Body of pancreas (tissue), 4 donors: ENCODE results near the gene HNRNPR.

Experiments
- POLR2A ChIP-seq, 3 donors: fragments of 450-650 bp; IDR thresholded peaks; one replicate each; pipeline ENCODE4 v1.6.1; 2016; ENCODE audit warnings: antibody characterized with exemption in 3 of 3, mild to moderate bottlenecking in 2 of 3
- TF ChIP-seq, protein P1 (sequence below), 7 experiments: fragments of 450-650 bp in 4 of 7; fragments of 200-600 bp in 3 of 7; sonication (generic) in 3 of 7; IDR thresholded peaks; one replicate each; pipeline ENCODE4 v1.5.1; 2016 to 2019; ENCODE audit warnings: antibody characterized with exemption in 7 of 7

DNA sequence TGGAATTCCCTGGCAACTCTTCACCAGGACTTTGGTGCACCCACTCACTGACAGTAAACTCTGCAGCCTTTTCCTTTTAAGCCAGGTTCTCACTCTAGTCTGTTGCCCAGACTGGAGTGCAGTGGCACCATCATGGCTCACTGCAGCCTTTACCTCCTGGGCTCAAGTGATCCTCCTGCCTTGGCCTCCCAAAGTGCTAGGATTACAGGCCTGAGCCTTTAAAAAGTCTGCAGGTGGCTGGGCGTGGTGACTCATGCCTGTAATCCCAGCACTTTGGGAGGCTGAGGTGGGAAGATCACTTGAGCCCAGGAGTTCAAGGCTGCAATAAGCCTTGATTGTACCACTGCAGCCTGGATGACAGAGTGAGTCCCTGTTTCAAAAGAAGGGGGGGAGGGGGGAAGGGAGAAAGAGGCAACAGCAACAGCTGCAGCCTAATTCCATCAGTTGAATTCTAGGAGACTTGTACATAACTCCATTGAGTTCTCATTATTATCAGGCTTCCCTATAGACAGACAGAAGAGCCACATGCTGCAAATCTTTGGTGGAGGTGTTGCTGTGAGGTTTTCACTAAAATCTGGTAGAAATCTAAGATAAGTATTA lies 8.1 kb upstream of the HNRNPR start:
- TF ChIP-seq, protein P1, sequence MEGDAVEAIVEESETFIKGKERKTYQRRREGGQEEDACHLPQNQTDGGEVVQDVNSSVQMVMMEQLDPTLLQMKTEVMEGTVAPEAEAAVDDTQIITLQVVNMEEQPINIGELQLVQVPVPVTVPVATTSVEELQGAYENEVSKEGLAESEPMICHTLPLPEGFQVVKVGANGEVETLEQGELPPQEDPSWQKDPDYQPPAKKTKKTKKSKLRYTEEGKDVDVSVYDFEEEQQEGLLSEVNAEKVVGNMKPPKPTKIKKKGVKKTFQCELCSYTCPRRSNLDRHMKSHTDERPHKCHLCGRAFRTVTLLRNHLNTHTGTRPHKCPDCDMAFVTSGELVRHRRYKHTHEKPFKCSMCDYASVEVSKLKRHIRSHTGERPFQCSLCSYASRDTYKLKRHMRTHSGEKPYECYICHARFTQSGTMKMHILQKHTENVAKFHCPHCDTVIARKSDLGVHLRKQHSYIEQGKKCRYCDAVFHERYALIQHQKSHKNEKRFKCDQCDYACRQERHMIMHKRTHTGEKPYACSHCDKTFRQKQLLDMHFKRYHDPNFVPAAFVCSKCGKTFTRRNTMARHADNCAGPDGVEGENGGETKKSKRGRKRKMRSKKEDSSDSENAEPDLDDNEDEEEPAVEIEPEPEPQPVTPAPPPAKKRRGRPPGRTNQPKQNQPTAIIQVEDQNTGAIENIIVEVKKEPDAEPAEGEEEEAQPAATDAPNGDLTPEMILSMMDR (IDR thresholded peaks at IDR 0.05), result no peak
- no peak for TF ChIP-seq POLR2A (IDR thresholded peaks at IDR 0.05)
